K562 (cell line): ENCODE data around the gene PLSCR3. TPM values are rescaled to one million over a fixed set of nuclear protein-coding genes. Genes with fewer than 3 reads are reported as not detected.
A peak's percentile ranks its signal among the peaks of the same experiment; 100 is the strongest.

Experiments
- ATF6 ChIP-seq: sonication (generic); formaldehyde crosslinking; IDR thresholded peaks from 2 replicates; pipeline ENCODE4 v1.4.0; 2020; ENCODE audit warnings: mild to moderate bottlenecking, missing genetic modification reagents
- BRCA1 ChIP-seq, 2 experiments: fragments of 450-650 bp in 1 of 2; sonication (generic) in 1 of 2; formaldehyde crosslinking in 1 of 2; IDR thresholded peaks; 2 replicates each; pipeline versions ENCODE4 v1.5.0 to v1.6.1; 2017 to 2020; ENCODE audit warnings: mild to moderate bottlenecking in 1 of 2, missing genetic modification reagents in 1 of 2
- DEAF1 ChIP-seq: fragments of 450-650 bp; formaldehyde crosslinking; IDR thresholded peaks from 2 replicates; pipeline ENCODE4 v1.4.0; 2020; ENCODE audit warnings: mild to moderate bottlenecking, moderate library complexity
- ESRRB ChIP-seq: fragments of 250-450 bp; sonication (Bioruptor Pico); IDR thresholded peaks from 2 replicates; pipeline ENCODE4 v1.5.0; 2020; ENCODE audit warnings: mild to moderate bottlenecking, moderate library complexity, borderline replicate concordance
- FOXA1 ChIP-seq: fragments of 450-650 bp; IDR thresholded peaks from 2 replicates; pipeline ENCODE4 v1.6.1; 2016; ENCODE audit warnings: mild to moderate bottlenecking, borderline replicate concordance
- HDAC3 ChIP-seq: fragments of 450-650 bp; IDR thresholded peaks from 2 replicates; pipeline ENCODE4 v1.6.1; 2018; ENCODE audit warnings: borderline replicate concordance, mild to moderate bottlenecking, moderate library complexity; ENCODE audit not compliant: partially characterized antibody
- HNRNPK ChIP-seq: fragments of 200-400 bp; formaldehyde crosslinking; IDR thresholded peaks from one replicate; pipeline ENCODE4 v1.6.1; 2018; ENCODE audit warnings: mild to moderate bottlenecking, low read depth, low read length; ENCODE audit not compliant: poor library complexity, severe bottlenecking
- JUN ChIP-seq, 2 experiments: sonication (generic) in 1 of 2; formaldehyde crosslinking in 1 of 2; IDR thresholded peaks; 2 replicates each; pipeline versions ENCODE4 v1.6.1 to v1.8.0; 2012 to 2022; ENCODE audit warnings: borderline replicate concordance in 2 of 2, mild to moderate bottlenecking in 2 of 2, improper control_type of control experiment in 1 of 2, low read depth in 1 of 2, low read length in 1 of 2, missing genetic modification reagents in 1 of 2
- JUND ChIP-seq, 2 experiments: IDR thresholded peaks; 2 replicates in 1 of 2; 3 replicates in 1 of 2; pipeline ENCODE4 v1.6.1; 2011; ENCODE audit warnings: borderline replicate concordance in 2 of 2, low read depth in 2 of 2, low read length in 2 of 2, improper control_type of control experiment in 1 of 2, missing biosample characterization in 1 of 2, missing genetic modification characterization in 1 of 2, missing genetic modification reagents in 1 of 2
- KDM4B ChIP-seq, 2 experiments: fragments of 450-650 bp in 1 of 2; sonication (generic) in 1 of 2; IDR thresholded peaks; 2 replicates each; pipeline ENCODE4 v1.6.1; 2016 to 2017; ENCODE audit warnings: borderline replicate concordance in 2 of 2, antibody characterized with exemption in 1 of 2, low read depth in 1 of 2, mild to moderate bottlenecking in 1 of 2
- L3MBTL2 ChIP-seq: fragments of 450-650 bp; IDR thresholded peaks from 2 replicates; pipeline ENCODE4 v1.6.1; 2016; ENCODE audit warnings: mild to moderate bottlenecking, moderate library complexity
- MAX ChIP-seq: sonication (generic); formaldehyde crosslinking; IDR thresholded peaks from 2 replicates; pipeline ENCODE4 v1.9.0; 2022; ENCODE audit warnings: mild to moderate bottlenecking, missing genetic modification reagents
- NFE2L1 ChIP-seq: fragments of 450-650 bp; IDR thresholded peaks from 2 replicates; pipeline ENCODE4 v1.6.1; 2016; ENCODE audit warnings: missing genetic modification characterization, low read depth, mild to moderate bottlenecking, missing compliant biosample characterization, moderate library complexity, borderline replicate concordance
- PHB2 ChIP-seq: fragments of 450-650 bp; IDR thresholded peaks from 2 replicates; pipeline ENCODE4 v1.6.1; 2017; ENCODE audit warnings: low read depth
- RBM22 ChIP-seq: fragments of 200-400 bp; formaldehyde crosslinking; IDR thresholded peaks from 2 replicates; pipeline ENCODE4 v1.6.1; 2018; ENCODE audit warnings: low read length, low read depth; ENCODE audit not compliant: poor library complexity, severe bottlenecking
- SNAPC5 ChIP-seq: fragments of 250-450 bp; sonication (Bioruptor Pico); IDR thresholded peaks from 2 replicates; pipeline ENCODE4 v1.8.0; 2021; ENCODE audit warnings: moderate library complexity, mild to moderate bottlenecking, inconsistent platforms
- TAF15 ChIP-seq: fragments of 200-400 bp; formaldehyde crosslinking; IDR thresholded peaks from 2 replicates; pipeline ENCODE4 v1.6.1; 2017; ENCODE audit warnings: mild to moderate bottlenecking, low read depth, low read length, moderate library complexity
- TBP ChIP-seq: optimal IDR thresholded peaks from 2 replicates; pipeline ENCODE3; 2011; ENCODE audit warnings: low read depth, low read length, improper control_type of control experiment
- TCF7 ChIP-seq: sonication (generic); IDR thresholded peaks from 2 replicates; pipeline ENCODE4 v1.6.1; 2016; ENCODE audit warnings: antibody characterized with exemption, borderline replicate concordance
- TSC22D4 ChIP-seq: fragments of 450-650 bp; IDR thresholded peaks from 2 replicates; pipeline ENCODE4 v1.6.1; 2016; ENCODE audit warnings: missing genetic modification characterization, missing biosample characterization, control low read depth
- ZNF175 ChIP-seq: fragments of 200-800 bp; sonication (Bioruptor generic); IDR thresholded peaks from 2 replicates; pipeline ENCODE4 v1.6.1; 2016; ENCODE audit warnings: low read depth, mild to moderate bottlenecking, missing genetic modification characterization, missing compliant biosample characterization
- polyA plus RNA-seq, 8 experiments: library from polyadenylated mRNA; depleted of rRNA in 4 of 8; stranded (reverse) in 5 of 8; unstranded in 3 of 8; fragments of >200 nt; fragmentation: Nextera tagmentation in 2 of 8; fragmentation: Illumina TruSeq in 1 of 8; extraction: Ambion mirVana in 2 of 8; extraction: Trizol in 1 of 8; gene quantifications; 2 replicates each; pipeline versions ENCODE4 v1.2.1 to v1.2.3, GENCODE V29; 2011 to 2014; ENCODE audit warnings: inconsistent platforms in 1 of 8, missing spikeins in 1 of 8
- total RNA-seq, 7 experiments: library from RNA; depleted of rRNA in 6 of 7; stranded (reverse); fragments of >200 nt in 6 of 7; fragmentation: Illumina TruSeq in 2 of 7; extraction: Trizol in 2 of 7; gene quantifications; 2 replicates each; pipeline versions ENCODE4 v1.2.1 to v1.2.3, GENCODE V29; 2011 to 2021; ENCODE audit warnings: low replicate concordance in 1 of 7

PLSCR3 gene
- total and polyA plus RNA-seq, 9 of the 15 experiments (the other 6 are each of a cell fraction or from before 2014, with no cell fraction given), result 3.2 to 16.8 (median 4.5) TPM

- TF ChIP-seq PHB2 (no peak), FOXA1 (no peak), KDM4B (IDR thresholded peaks at IDR 0.05; ENCODE audit: borderline replicate concordance in 2 of 2, low read depth in 1 of 2) (no peak), TCF7 (no peak), BRCA1 (IDR thresholded peaks at IDR 0.05) (no peak), BRCA1 (CRISPR knock-in tag; IDR thresholded peaks at IDR 0.05) (no peak), SNAPC5 (CRISPR knock-in tag) (no peak), HNRNPK (no peak), JUND (IDR thresholded peaks at IDR 0.05; ENCODE audit: borderline replicate concordance, low read depth, low read length) (no peak), JUND (tag; IDR thresholded peaks at IDR 0.05; ENCODE audit: borderline replicate concordance, low read depth, low read length) (no peak), RBM22 (no peak), JUN (IDR thresholded peaks at IDR 0.05; ENCODE audit: borderline replicate concordance, low read depth, low read length) (no peak), JUN (CRISPR knock-in tag; IDR thresholded peaks at IDR 0.05; ENCODE audit: borderline replicate concordance) (no peak), DEAF1 (CRISPR knock-in tag) (no peak), L3MBTL2 (peak; percentile 93), MAX (CRISPR knock-in tag) (peak; percentile 90), TSC22D4 (tag) (no peak), TBP (peak; percentile 6), ESRRB (CRISPR knock-in tag) (no peak), ZNF175 (CRISPR knock-in tag) (no peak), ATF6 (CRISPR knock-in tag) (peak; percentile 68; the same call in 1 of the 2 replicates), TAF15 (no peak), HDAC3 (no peak), NFE2L1 (no peak)
Measured at GRCh38 chr17:7394452-7395191, at the start of gene PLSCR3 (continued).
